Measurements from ENCODE around the gene UVRAG.
A peak's percentile ranks its signal among the peaks of the same experiment; 100 is the strongest.

The UVRAG gene

GRCh38 chr11:75884321-75884720 lies 69.3 kb downstream of the UVRAG start:
- DNase-seq = no peak

- no peak for DNase-seq
Observed at GRCh38 chr11:75888416-75888815, 73.4 kb downstream of the UVRAG start.

- no peak for DNase-seq
Observed at GRCh38 chr11:75891947-75892739, 77.1 kb downstream of the UVRAG start.

- DNase-seq = no peak
Observed at GRCh38 chr11:75893251-75893650, 78.2 kb downstream of the UVRAG start.

- DNase-seq = no peak
Observed at GRCh38 chr11:75894036-75894585, 79.1 kb downstream of the UVRAG start.

- peak; percentile 4 for DNase-seq
Observed at GRCh38 chr11:75896843-75897419, 81.9 kb downstream of the UVRAG start.

- no peak for DNase-seq
Observed at GRCh38 chr11:75898871-75899270, 83.9 kb downstream of the UVRAG start.

- no peak for DNase-seq
Observed at GRCh38 chr11:75899806-75900205, 84.8 kb downstream of the UVRAG start.

- DNase-seq = no peak
Observed at GRCh38 chr11:75900848-75901247, 85.8 kb downstream of the UVRAG start.

- no peak for DNase-seq
Observed at GRCh38 chr11:75902631-75903030, 87.6 kb downstream of the UVRAG start.

GRCh38 chr11:75903276-75903675 lies 88.3 kb downstream of the UVRAG start:
- DNase-seq = no peak

- no peak for DNase-seq
Observed at GRCh38 chr11:75905434-75905833, 90.4 kb downstream of the UVRAG start.

GRCh38 chr11:75907906-75908527 lies 93.0 kb downstream of the UVRAG start:
- no peak for DNase-seq

GRCh38 chr11:75910426-75911145 lies 95.6 kb downstream of the UVRAG start:
- no peak for DNase-seq

GRCh38 chr11:75911459-75911858 lies 96.4 kb downstream of the UVRAG start:
- DNase-seq = no peak

- no peak for DNase-seq
Observed at GRCh38 chr11:75913984-75914383, 99.0 kb downstream of the UVRAG start.

- DNase-seq = no peak
Observed at GRCh38 chr11:75916882-75917281, 101.9 kb downstream of the UVRAG start.

- DNase-seq = no peak
Observed at GRCh38 chr11:75918331-75918730, 103.3 kb downstream of the UVRAG start.

GRCh38 chr11:75919525-75919924 lies 104.5 kb downstream of the UVRAG start:
- no peak for DNase-seq

- no peak for DNase-seq
Observed at GRCh38 chr11:75920848-75921247, 105.8 kb downstream of the UVRAG start.

GRCh38 chr11:75921808-75922207 lies 106.8 kb downstream of the UVRAG start:
- DNase-seq = no peak

- DNase-seq = no peak
Observed at GRCh38 chr11:75924966-75925784, 110.2 kb downstream of the UVRAG start.

All from amniotic stem cell (primary cell).